GM12878 (cell line): ENCODE data around the gene VN1R5. TPM values are rescaled to one million over a fixed set of nuclear protein-coding genes. Genes with fewer than 3 reads are reported as not detected.

Experiments used
- ATAC-seq: fragments of 200-7000 bp; cut with Tn5 transposase; 3 replicates; pipeline ENCODE4 v1.9.1; 2020; ENCODE audit warnings: mild to moderate bottlenecking, moderate library complexity
- BruUV-seq: library from RNA; stranded (reverse); fragments of 400-500 nt; replicated peaks from 2 replicates; lab custom pipeline; 2021; lab: Mats Ljungman, UMichigan
- CTCF ChIA-PET: fragments of 300-600 bp; sonication (Branson Sonifier 250); formaldehyde crosslinking; extraction: SDS; loops from one replicate; lab custom pipeline; 2021; ENCODE audit warnings: inconsistent platforms; lab: Yijun Ruan, JAX
- POLR2A ChIA-PET: fragments of 350-600 bp; formaldehyde crosslinking; extraction: SDS; loops from one replicate; lab custom pipeline; 2021; ENCODE audit warnings: inconsistent platforms; lab: Charles Lee
- RAD21 ChIA-PET: fragments of 300-600 bp; sonication (Branson Sonifier 250); formaldehyde crosslinking; loops from one replicate; lab custom pipeline; 2023; ENCODE audit warnings: antibody characterized with exemption; ENCODE audit not compliant: unreplicated experiment; lab: Charles Lee
- SMC1A ChIA-PET: fragments of 300-600 bp; sonication (Branson Sonifier 250); formaldehyde crosslinking; loops from one replicate; lab custom pipeline; 2023; ENCODE audit not compliant: unreplicated experiment, uncharacterized antibody; lab: Charles Lee
- DNase-seq: peaks from one replicate; pipeline ENCODE4 v3.0.0-alpha.2; 2011; ENCODE audit warnings: low read depth, low spot score
- FAIRE-seq: peaks from 3 replicates; lab custom pipeline; 2011; peaks lifted over from hg19 to GRCh38; lab: Jason Lieb, UNC
- H2AFZ ChIP-seq: 2 replicates; pipeline ENCODE4 v1.6.0; 2011; ENCODE audit warnings: low read depth, low read length, control low read depth; ENCODE audit not compliant: control insufficient read depth
- H3K27ac ChIP-seq: 2 replicates; pipeline ENCODE4 v1.5.1; 2011; ENCODE audit warnings: control low read depth; ENCODE audit not compliant: control insufficient read depth, insufficient read depth
- H3K27me3 ChIP-seq, 2 experiments: replicated peaks in 1 of 2; 2 replicates each; pipeline versions ENCODE4 v1.6.0 to v1.6.1; 2011; ENCODE audit warnings: low read length in 1 of 2; ENCODE audit not compliant: control insufficient read depth in 2 of 2, insufficient read depth in 2 of 2
- H3K36me3 ChIP-seq, 2 experiments: 2 replicates each; pipeline ENCODE4 v1.5.1; 2011; ENCODE audit warnings: low read length in 1 of 2; ENCODE audit not compliant: control insufficient read depth in 2 of 2, insufficient read depth in 2 of 2
- H3K4me1 ChIP-seq: 2 replicates; pipeline ENCODE4 v1.6.1; 2011; ENCODE audit warnings: mild to moderate bottlenecking, low read length, moderate library complexity, mixed read lengths; ENCODE audit not compliant: control insufficient read depth, insufficient read depth
- H3K4me2 ChIP-seq: 2 replicates; pipeline ENCODE4 v1.6.0; 2011; ENCODE audit warnings: control low read depth; ENCODE audit not compliant: control insufficient read depth, insufficient read depth
- H3K4me3 ChIP-seq: fragments of 200-600 bp; sonication (generic); 2 replicates; pipeline ENCODE4 v1.5.1; 2016
- H3K79me2 ChIP-seq: 2 replicates; pipeline ENCODE4 v1.6.0; 2011; ENCODE audit warnings: low read length; ENCODE audit not compliant: control insufficient read depth, insufficient read depth
- H3K9ac ChIP-seq: 2 replicates; pipeline ENCODE4 v1.8.0; 2011; ENCODE audit warnings: low read length, control low read depth, mixed read lengths; ENCODE audit not compliant: control insufficient read depth, insufficient read depth
- H3K9me3 ChIP-seq: replicated peaks from 3 replicates; pipeline ENCODE4 v1.5.1; 2011; ENCODE audit warnings: mild to moderate bottlenecking, low read length; ENCODE audit not compliant: control insufficient read depth, insufficient read depth
- H4K20me1 ChIP-seq: 2 replicates; pipeline ENCODE4 v1.6.0; 2011; ENCODE audit not compliant: control insufficient read depth, insufficient read depth
- BCL3 ChIP-seq: IDR thresholded peaks from 2 replicates; pipeline ENCODE4 v1.6.1; 2011; ENCODE audit warnings: borderline replicate concordance, low read depth, mild to moderate bottlenecking, moderate library complexity, low read length; ENCODE audit not compliant: insufficient read depth, poor library complexity, severe bottlenecking
- BCLAF1 ChIP-seq: fragments of 450-650 bp; IDR thresholded peaks from 2 replicates; pipeline ENCODE4 v1.6.1; 2017; ENCODE audit warnings: antibody characterized with exemption, mild to moderate bottlenecking, moderate library complexity
- RAD51 ChIP-seq: fragments of 450-650 bp; IDR thresholded peaks from 2 replicates; pipeline ENCODE4 v1.6.1; 2016; ENCODE audit warnings: moderate library complexity, mild to moderate bottlenecking, inconsistent platforms
- SREBF1 ChIP-seq: IDR thresholded peaks from 2 replicates; pipeline ENCODE4 v1.6.1; 2012; ENCODE audit warnings: mild to moderate bottlenecking, low read length
- USF1 ChIP-seq: IDR thresholded peaks from 2 replicates; pipeline ENCODE4 v1.6.1; 2011; ENCODE audit warnings: borderline replicate concordance, low read depth, mild to moderate bottlenecking, moderate library complexity, mixed read lengths, low read length; ENCODE audit not compliant: insufficient read depth; ENCODE audit errors: extremely low read length
- ZBTB33 ChIP-seq: fragments of 450-650 bp; IDR thresholded peaks from 2 replicates; pipeline ENCODE4 v1.6.1; 2017; ENCODE audit warnings: mild to moderate bottlenecking
- WGBS: methylation state at CpG from one replicate; pipeline ENCODE4 v1.1.6; 2016; ENCODE audit warnings: low lambda C conversion rate; ENCODE audit not compliant: insufficient replicate concordance, insufficient coverage; ENCODE audit errors: missing lambda C conversion rate; 5-methylcytosine and 5-hydroxymethylcytosine counted together
- in situ Hi-C: fragments of 300-500 bp; cut with MboI; formaldehyde crosslinking; loops from 9 replicates; pipeline ENCODE4 v1.14.3; 2018; ENCODE audit warnings: mixed read lengths
- intact Hi-C: fragments of 100-400 bp; cut with micrococcal nuclease; formaldehyde crosslinking; loops from one replicate; pipeline ENCODE4 v1.14.2; 2022; ENCODE audit not compliant: unreplicated experiment
- polyA plus RNA-seq, 11 experiments: library from polyadenylated mRNA; depleted of rRNA in 4 of 11; unstranded in 6 of 11; stranded (reverse) in 5 of 11; fragments of >200 nt; fragmentation: Nextera tagmentation in 4 of 11; fragmentation: Illumina TruSeq in 1 of 11; extraction: Ambion mirVana in 4 of 11; extraction: Trizol in 1 of 11; gene quantifications; 1 replicate in 1 of 11; 2 replicates in 10 of 11; pipeline versions ENCODE4 v1.2.1 to v1.2.3, GENCODE V29; 2011 to 2016; ENCODE audit warnings: inconsistent platforms in 2 of 11, missing spikeins in 2 of 11, low read depth in 1 of 11
- total RNA-seq, 4 experiments: library from RNA; depleted of rRNA in 3 of 4; stranded (reverse); fragments of >200 nt in 3 of 4; fragmentation: Illumina TruSeq in 1 of 4; extraction: Trizol in 1 of 4; gene quantifications; 2 replicates each; pipeline versions ENCODE4 v1.2.1 to v1.2.3, GENCODE V29; 2013 to 2021

Gene VN1R5
- total and polyA plus RNA-seq, 10 of the 15 experiments (the other 5 are each of a cell fraction or from before 2014, with no cell fraction given), result not detected

GRCh38 chr1:247273013-247273412 is 17.1 kb downstream of the VN1R5 start (continued):
- TF ChIP-seq ZBTB33 (no peak), SREBF1 (no peak)

GRCh38 chr1:247274605-247275256 is 18.9 kb downstream of the VN1R5 start:
- Histone ChIP-seq H3K36me3 (no peaks in the 10 kb centered on the region), H3K79me2 (no peaks in the 10 kb centered on the region), H2AFZ (no peak overlapping the region), H3K4me3 (no peak overlapping the region), H3K4me1 (no peaks in the 10 kb centered on the region), H4K20me1 (no peaks in the 10 kb centered on the region), H3K9ac (no peak overlapping the region), H3K27me3 (no peaks in the 10 kb centered on the region), H3K9me3 (no peaks in the 10 kb centered on the region; the same call in 2 of the 3 replicates), H3K27ac (no peak overlapping the region), H3K4me2 (no peak overlapping the region)
- FAIRE-seq (no peak), ATAC-seq (no peak), DNase-seq (no peak)
- BruUV-seq, result no TSS peak
- ChIA-PET CTCF (interaction anchor here (0.6 kb wide), 1 partner anchor 40 kb away, joined by 3 read pairs; no protein-coding TSS in a partner anchor), SMC1A (interaction anchor here (1.3 kb wide), 1 partner anchor 44 kb away, joined by 3 read pairs; no protein-coding TSS in a partner anchor), POLR2A (interaction anchor here (0.7 kb wide), 1 partner anchor 8 kb away, joined by 3 read pairs; no protein-coding TSS in a partner anchor), RAD21 (no interaction called here)
- in situ Hi-C loops (no loop called here), intact Hi-C loops (no loop called here)
- WGBS, result 0% methylated on average over 3 of the region's 3 CpGs
- no peak for TF ChIP-seq USF1
- TF ChIP-seq RAD51, result no peak
- TF ChIP-seq BCL3, result no peak
- no peak for TF ChIP-seq BCLAF1
